ENCODE measurements around the gene UQCRC1. TPM values are rescaled to one million over a fixed set of nuclear protein-coding genes. Genes with fewer than 3 reads are reported as not detected.
A peak's percentile ranks its signal among the peaks of the same experiment; 100 is the strongest.

The UQCRC1 gene
- total RNA-seq, 1 experiment from 2014 or later = 359 TPM

DNA sequence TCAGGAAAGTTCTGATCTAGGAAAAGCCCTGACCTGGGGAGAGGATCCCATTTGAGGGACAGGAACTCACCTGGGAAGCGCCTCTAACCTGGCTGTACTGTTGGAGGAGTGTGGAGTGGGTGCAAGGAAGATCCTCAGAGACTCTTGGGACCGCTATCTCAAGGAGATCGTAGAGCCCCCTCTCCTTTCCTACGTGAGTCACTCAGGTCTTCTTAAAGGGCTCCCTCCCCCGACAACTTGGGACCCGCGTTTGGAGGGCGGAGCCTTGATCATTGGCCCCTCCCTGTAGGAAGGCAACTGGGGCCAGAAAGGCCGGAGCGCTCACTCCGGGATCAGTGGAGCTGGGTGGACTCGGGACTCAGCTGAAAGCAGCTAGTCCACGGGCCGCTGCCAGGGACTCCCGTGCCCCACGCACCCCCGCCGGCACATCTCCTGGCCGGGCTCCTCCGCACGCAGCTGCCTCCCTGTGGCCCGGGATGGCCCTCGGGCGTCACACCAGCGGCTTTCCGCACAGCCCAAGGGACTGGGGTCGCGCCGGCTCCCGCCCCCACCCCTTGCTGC is 25.3 kb upstream of the UQCRC1 start:
- DNase-seq (ENCODE audit: low read depth) = peak; percentile 68

GRCh38 chr3:48633743-48634142 is 24.3 kb upstream of the UQCRC1 start:
- no peak for DNase-seq (ENCODE audit: low read depth)

DNA sequence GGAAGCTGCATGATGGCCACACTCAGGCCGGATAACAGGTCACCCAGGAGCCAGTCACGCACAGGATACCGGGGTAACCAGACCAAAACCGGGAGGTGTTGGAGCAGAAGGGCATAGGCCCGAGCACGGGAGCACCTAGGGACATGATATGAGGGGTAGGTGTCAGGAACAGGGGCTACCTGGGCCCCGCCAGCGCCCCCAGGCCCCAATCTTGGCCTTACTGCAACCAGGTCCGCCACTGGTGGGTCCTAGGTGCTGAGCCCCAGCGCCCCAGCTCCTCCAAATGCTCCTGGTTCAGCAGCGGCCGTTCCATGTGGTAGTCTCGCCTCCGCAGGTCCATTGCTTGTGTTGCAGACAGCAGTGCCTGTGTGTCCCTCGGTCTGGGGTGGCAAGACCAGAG is 23.8 kb upstream of the UQCRC1 start:
- DNase-seq (ENCODE audit: low read depth) = no peak

- DNase-seq (ENCODE audit: low read depth) = no peak
Observed at GRCh38 chr3:48631516-48632448, 22.3 kb upstream of the UQCRC1 start.

GRCh38 chr3:48630833-48631232 is 21.4 kb upstream of the UQCRC1 start:
- no peak for DNase-seq (ENCODE audit: low read depth)

DNA sequence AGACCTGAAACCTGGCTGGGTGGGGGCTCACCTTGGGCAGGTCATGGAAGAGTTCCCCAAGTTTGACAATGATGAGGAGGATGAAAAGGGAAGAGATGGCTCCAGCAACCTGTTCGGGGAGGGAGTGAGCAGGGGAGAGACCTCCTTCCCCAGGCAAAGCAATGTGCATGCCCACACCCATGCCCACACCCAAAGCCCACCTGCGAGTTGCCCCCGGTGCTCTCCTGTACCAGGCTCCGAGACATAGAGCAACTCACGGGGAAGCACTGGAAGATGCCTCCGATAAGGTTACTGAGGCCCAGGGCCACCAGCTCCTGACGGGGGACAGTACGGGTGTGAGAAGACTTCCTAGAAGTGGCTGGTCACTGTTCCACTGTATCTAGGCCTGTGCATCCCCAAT is 21.0 kb upstream of the UQCRC1 start:
- no peak for DNase-seq (ENCODE audit: low read depth)

DNA sequence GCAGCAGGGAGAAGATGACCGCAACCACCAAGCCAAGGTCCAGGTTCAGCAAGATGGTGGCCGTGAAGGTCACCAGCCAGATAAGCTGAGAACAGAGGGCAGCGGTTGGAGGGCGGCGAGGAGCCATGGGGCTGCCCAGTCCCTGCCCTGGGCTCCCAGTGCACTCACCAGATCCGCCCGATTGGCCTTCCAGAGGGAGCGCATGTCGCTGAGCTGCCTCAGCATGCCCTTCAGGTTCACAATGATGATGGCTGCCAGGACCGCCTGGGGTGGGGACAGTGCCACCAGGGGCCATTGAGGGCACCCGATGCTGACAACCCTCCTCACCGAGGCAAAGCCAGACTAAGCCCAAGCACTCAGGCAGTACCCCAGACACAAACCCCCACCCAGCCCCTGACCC is 20.4 kb upstream of the UQCRC1 start:
- no peak for DNase-seq (ENCODE audit: low read depth)

DNA sequence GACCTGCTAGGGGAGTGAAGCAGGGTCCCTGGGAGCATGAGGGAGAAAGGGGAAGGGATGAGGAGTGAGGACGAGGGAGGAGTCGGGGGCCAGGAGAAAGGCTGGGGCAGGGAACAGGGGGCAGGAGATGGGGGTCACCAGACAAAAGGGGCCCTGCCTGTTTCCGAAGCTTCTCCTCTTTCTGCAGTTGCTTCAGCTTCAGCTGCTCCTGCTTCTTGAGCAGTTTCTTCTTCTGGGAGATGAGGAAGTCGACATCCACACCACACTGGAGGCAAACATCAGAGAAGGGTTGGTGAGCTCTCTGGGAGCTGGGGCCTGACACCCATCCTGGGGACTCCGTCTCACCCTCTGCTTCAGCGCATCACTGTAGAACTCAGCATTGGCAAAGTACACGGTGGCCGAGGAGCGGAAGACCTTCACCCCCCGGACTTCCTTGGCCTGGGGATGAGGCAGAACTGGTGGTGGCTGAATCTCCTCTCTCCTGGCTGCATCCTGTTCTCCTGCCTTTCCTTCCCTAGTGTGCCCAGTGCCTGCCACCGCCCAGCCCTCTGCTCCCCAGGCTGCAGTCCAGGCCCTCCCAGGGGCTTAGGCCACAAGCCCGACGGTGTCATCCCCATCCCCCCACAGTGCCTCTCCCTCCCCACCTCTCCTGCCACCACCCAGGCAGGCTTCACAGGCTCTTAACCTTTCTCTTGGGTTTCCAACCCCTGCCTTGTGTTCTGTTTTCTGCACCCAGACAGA is 19.0 kb upstream of the UQCRC1 start:
- DNase-seq (ENCODE audit: low read depth) = no peak

- DNase-seq (ENCODE audit: low read depth) = no peak
Observed at GRCh38 chr3:48625600-48625999, 16.2 kb upstream of the UQCRC1 start.

DNA sequence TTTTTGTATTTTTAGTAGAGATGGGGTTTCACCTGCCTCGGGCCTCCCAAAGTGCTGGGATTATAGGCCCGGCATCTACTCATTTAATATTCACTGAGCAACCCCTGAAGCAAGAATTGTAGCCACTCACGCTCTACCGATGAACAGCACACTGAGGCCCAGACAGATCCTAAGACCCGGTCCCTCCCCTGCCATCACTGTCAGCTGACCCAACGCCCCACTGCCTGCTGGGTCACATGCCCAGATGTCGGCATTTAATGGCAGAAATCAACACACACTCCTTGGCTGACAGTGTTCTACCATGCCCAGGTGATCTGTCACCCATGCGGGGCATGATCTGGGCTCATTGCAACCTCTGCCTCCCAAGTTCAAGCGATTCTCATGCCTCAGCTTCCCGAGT is 15.3 kb upstream of the UQCRC1 start:
- no peak for DNase-seq (ENCODE audit: low read depth)

GRCh38 chr3:48623851-48624547 is 14.6 kb upstream of the UQCRC1 start:
- DNase-seq (ENCODE audit: low read depth) = no peak

GRCh38 chr3:48621461-48621869 is 12.0 kb upstream of the UQCRC1 start, which contains the start of gene TMEM89:
TMEM89 (minus strand) TSS chr3:48621769; CDS start chr3:48621756, 13 bp downstream.
- no peak for DNase-seq (ENCODE audit: low read depth)

DNA sequence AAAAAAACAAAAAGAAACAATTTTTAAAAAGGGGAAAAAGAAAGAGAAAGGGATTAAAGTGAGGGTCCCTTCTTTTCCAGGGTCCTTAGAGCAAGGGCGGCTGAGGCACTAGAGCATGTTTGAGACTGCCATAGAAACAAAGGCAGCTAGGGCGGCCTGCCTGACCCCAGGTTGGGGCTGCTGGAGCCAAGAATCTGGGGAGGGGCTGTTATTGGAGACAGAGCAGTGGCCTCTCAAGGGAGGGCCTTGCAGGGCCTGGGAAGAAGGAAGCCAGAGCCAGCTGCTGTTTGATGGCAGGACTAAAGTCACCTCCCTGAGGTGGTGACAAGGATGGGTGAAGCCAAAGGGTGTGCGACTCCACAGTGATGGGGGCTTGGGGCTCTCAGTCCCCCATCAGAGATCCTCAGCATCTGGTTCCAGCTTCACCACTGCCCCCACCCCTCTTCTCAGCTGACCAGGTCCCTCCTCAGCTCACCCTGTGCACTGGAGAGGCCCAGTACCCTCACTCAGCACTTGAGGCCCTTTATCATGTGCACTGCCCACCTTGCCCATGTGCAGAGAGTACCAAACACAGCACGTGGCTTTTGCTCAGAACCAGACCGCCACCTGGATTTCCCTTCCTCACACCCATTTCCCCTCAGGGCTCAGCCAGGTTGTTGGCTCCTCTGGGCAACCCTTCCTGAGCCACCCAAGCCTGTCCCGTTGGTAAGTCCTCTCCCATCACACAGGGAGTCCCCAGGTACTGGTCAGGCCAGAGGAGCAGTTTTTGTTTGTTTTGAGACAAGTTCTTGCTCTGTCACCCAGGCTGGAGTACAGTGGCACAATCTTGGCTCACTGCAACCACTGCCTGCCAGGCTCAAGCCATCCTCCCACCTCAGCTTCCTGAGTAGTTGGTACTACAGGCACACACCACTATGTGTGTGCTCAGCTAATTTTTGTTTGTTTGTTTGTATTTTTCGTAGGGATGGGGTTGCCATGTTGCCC is 10.4 kb upstream of the UQCRC1 start:
- DNase-seq (ENCODE audit: low read depth) = no peak

GRCh38 chr3:48617559-48617958 is 8.1 kb upstream of the UQCRC1 start:
- DNase-seq (ENCODE audit: low read depth) = no peak

GRCh38 chr3:48614044-48614443 is 4.6 kb upstream of the UQCRC1 start:
- DNase-seq (ENCODE audit: low read depth) = peak; percentile 77

DNA sequence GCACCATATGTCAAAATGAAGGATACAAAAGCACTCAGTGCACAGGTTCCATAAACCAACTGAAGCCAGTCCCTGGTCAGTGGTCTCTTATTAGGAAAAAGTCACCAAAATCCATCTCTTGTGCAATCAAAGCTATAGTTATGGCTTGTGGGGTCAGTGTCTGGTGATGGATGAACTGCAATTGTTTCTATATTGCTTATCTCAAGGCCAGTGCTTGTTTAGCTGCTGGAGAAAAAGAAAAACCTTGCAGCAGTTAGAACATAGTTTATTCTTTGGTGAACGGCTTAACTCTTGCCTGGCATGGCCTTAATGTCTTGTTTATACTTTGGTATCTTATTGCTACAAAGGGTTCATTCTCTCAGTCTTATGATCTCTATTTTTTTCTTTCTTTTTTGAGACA is 2.9 kb upstream of the UQCRC1 start:
- no peak for DNase-seq (ENCODE audit: low read depth)

DNA sequence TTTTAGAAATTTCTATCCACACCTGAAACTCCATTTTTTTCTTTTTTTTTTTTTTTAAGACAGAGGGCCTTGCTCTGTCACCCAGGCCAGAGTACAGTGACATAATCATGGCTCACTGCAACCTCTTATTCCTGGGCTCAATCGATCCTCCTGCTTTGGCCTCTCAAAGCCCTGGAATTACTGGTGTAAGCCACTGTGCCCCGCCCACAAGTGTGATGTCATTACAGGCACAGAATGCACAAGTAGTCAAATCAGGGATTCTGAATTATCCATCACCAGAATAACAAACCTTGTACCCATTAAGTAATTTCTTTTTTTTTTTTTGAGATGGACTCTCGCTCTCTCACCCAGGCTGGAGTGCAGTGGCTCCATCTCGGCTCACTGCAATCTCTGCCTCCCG is 1.9 kb downstream of the UQCRC1 start:
- no peak for DNase-seq (ENCODE audit: low read depth)

- DNase-seq (ENCODE audit: low read depth) = no peak
Observed at GRCh38 chr3:48601622-48601994, 7.8 kb downstream of the UQCRC1 start.

GRCh38 chr3:48600711-48601621 is 8.5 kb downstream of the UQCRC1 start:
- no peak for DNase-seq (ENCODE audit: low read depth)

Measured in HT1080 (cell line).